NCI-H82 (cell line): ENCODE results near the gene SUMF2.
"Not testable (repeated sequence)": the region's sequence is repeated elsewhere in the genome, so short reads cannot be mapped to it uniquely, and the experiment has no call there.

ENCODE experiments used
- DNase-seq: peaks from one replicate; lab custom pipeline; 2025; lab: John Stamatoyannopoulos, UW

SUMF2 gene

DNA sequence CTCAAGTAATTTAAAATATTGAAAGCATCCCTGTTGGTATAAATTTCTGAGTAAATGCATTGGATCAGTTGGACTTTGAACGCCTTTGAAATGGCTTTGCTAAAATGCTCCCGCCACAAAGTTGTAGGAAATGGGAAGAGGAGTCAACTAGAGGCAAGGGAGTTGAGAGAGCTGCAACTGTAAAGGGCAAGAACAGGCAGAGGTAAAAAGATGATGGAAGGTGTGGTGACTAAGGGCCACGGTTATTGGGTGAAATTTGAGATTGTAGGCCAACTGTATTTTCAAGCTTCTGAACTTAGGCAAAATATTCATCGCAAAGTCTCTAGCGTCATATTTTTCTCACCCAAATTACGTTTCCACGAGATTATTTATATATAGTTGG lies 595 bp upstream of the SUMF2 start:
- peak; percentile 34 for DNase-seq

DNA sequence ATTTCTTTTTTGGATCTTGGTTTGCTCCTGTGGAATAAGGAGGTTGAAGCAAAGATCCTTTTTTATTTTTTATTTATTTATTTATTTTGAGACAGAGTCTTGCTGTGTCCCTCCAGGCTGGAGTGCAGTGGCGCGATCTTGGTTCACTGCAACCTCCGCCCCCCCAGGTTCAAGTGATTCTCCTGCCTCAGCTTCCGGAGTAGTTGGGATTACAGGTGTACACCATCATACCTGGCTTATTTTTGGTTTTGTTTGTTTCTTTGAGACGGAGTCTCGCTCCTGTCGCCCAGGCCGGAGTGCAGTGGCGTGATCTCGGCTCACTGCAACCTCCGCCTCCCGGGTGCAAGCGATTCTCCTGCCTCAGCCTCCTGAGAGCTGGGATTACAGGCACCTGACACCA lies 2.3 kb downstream of the SUMF2 start:
- not testable (repeated sequence) for DNase-seq

DNA sequence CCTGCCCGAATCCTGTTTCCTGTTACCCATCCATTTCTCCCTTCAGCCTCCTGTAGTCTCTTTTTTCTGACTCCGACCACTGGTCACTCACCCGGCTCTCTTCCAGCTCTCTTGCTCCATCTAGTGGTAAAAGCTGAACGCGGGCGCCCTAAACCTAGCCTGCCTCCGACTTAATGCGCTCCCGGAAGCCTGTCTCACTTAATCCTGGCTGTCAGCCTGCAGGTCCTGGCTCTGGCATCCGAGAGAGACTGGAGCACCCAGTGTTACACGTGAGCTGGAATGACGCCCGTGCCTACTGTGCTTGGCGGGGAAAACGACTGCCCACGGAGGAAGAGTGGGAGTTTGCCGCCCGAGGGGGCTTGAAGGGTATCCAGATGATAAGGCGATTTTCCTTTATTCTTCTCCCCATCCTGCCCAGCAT lies 10.3 kb downstream of the SUMF2 start:
- DNase-seq, result peak; percentile 93

DNA sequence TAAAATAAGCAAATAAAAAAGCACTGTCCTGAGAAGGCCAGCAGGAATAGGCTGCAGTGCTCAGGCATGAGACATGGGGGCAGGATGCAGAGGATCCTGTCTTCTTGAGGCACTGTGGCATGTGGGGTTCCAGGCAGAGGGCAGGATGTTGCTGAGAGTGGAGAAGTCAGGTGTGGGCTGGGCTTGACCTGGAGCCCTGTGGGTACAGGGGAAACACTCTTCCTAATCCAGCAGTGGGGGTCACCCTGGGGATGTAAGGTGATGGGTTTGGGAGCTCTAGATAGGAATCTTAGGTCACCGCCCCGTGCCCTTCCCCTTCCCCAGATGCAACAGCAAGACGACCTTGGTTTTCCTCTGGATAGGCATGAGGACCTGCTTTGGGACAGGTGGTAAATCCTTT lies 13.6 kb downstream of the SUMF2 start:
- no peak for DNase-seq

DNA sequence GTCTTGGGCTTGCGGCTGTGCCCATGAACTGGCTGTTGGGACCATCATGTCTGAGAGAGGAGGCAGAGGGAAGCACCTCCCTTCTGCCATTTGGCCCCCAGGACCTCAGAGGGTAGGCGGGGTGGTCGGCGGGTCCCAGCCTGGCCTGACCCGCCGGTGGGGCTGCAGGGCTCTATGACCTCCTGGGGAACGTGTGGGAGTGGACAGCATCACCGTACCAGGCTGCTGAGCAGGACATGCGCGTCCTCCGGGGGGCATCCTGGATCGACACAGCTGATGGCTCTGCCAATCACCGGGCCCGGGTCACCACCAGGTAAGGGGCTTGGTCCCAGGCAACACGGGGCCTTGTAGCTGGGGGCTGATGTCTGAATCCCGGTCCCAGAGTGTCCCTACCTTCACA lies 14.1 kb downstream of the SUMF2 start:
- DNase-seq, result no peak

DNA sequence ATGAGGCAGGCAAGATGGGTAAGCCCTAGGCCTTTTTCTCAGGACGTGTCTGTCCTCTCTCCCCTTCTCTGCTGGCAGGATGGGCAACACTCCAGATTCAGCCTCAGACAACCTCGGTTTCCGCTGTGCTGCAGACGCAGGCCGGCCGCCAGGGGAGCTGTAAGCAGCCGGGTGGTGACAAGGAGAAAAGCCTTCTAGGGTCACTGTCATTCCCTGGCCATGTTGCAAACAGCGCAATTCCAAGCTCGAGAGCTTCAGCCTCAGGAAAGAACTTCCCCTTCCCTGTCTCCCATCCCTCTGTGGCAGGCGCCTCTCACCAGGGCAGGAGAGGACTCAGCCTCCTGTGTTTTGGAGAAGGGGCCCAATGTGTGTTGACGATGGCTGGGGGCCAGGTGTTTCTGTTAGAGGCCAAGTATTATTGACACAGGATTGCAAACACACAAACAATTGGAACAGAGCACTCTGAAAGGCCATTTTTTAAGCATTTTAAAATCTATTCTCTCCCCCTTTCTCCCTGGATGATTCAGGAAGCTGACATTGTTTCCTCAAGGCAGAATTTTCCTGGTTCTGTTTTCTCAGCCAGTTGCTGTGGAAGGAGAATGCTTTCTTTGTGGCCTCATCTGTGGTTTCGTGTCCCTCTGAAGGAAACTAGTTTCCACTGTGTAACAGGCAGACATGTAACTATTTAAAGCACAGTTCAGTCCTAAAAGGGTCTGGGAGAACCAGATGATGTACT lies 15.5 kb downstream of the SUMF2 start:
- DNase-seq, result no peak

- not testable (repeated sequence) for DNase-seq
These were observed 16.8 kb downstream of the SUMF2 start for GRCh38 chr7:56080726-56081435.

- no peak for DNase-seq
These were observed 17.7 kb downstream of the SUMF2 start for GRCh38 chr7:56081626-56082340.

GRCh38 chr7:56083150-56083785 lies 19.2 kb downstream of the SUMF2 start:
- DNase-seq, result no peak

- DNase-seq, result no peak
These were observed 22.7 kb downstream of the SUMF2 start for GRCh38 chr7:56086761-56087160.

DNA sequence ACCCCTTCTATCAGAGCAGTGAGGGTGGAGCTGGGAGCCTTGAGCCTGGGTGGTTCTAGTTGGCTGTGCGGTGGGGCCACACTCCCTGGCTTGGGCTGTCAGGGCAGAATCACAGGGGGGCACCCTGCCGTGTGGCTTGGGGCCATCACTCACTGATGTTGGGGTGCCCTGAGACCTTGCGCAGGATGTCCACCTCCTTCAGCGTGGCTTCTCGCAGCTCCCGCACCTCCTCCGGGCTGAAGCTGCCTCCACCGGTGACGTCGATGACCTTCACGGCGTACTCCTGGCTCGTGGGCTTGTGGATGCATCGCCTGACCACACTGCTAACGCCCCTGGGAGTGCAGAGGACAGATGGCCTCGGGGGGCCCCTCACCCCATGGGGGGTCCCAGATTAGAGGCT lies 23.4 kb downstream of the SUMF2 start:
- DNase-seq, result no peak

- no peak for DNase-seq
These were observed 27.5 kb downstream of the SUMF2 start for GRCh38 chr7:56091591-56091990.

DNA sequence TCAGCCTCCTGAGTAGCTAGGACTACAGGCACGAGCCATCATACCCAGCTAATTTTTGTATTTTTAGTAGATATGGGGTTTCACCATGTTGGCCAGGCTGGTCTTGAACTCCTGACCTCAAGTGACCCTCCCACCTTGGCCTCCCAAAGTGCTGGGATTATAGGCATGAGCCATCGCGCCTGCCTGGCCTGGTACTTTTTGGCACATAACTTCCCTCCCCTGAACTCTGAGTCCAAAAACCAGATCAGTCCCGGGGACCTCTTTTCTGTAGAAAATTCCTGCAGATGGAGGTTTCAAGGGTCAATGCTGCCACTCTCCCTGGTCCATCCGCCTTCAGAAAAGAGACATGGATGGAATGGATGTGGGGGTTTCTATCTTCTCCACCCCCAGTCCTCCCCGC lies 28.3 kb downstream of the SUMF2 start:
- not testable (repeated sequence) for DNase-seq

- peak; percentile 39 for DNase-seq
These were observed 28.9 kb downstream of the SUMF2 start, which contains the start of gene PHKG1 for GRCh38 chr7:56092789-56093531. Gene PHKG1 (minus strand): TSS chr7:56092952. CDS start chr7:56088941, 4,011 bp downstream.

DNA sequence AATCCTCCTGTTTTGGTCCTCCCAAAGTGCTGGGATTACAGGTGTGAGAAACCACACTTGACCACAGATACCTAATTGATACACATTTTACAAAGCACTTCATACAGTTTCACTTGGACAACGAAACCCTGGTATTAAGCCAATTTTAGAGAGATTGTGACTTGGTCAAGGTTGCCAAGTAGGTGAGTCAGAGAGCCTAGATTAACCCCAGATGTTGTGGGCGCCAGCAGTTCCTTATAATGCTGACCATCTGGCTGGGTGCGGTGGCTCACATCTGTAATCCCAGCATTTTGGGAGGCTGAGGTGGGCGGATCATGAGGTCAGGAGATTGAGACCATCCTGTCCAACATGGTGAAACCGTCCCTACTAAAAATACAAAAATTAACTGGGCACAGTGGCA lies 33.6 kb downstream of the SUMF2 start:
- peak; percentile 10 for DNase-seq

DNA sequence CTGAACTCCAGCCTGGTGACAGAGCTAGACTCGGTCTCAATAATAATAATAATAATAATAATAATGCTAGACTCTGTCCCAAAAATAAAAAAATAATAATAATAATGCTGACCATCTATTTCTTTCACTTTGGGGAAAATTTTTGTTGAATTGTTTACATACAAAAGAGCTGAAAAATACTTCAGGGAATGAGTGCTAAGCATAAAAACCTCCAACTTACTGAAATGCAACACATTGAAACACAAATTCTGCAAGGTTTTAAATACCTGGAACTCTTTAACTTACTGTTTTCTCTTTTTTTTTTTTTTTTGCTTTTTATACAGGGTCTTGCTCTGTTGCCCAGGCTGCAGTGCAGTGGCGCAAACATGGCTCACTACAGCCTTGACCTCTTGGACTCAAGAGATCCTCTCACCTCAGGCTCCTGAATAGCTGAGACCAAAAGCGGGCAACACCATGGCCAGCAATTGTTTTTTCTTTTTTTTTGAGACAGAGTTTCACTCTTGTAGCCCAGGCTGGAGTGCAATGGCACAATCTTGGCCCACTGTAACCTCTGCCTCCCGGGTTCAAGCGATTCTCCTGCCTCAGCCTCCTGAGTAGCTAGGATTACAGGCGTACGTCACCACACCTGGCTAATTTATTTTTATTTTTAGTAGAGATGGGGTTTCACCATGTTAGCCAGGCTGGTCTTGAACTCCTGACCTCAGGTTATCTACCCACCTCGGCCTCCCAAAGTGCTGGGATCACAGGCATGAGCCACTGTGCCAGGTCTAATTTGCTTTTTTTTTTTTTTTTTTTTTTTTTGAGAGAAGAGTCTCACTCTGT lies 34.3 kb downstream of the SUMF2 start:
- DNase-seq, result not testable (repeated sequence)

DNA sequence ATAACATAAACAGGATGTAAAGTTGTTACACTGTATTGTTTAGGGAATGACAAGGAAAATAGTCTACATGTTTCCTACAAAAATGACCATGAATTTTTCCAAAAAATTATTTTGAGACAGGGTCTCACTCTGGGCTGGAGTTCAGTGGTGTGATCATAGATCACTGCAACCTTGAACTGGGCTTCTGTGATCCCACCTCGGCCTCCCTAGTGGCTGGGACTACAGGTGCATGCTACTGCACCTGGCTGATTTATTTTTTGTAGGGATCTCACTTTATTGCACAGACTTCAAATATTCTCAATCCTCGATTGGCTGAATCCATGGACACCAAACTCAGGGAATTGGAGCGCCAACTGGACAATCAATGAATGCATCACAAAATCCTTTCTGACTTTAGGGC lies 35.6 kb downstream of the SUMF2 start:
- peak; percentile 16 for DNase-seq

- DNase-seq, result not testable (repeated sequence)
These were observed 40.1 kb downstream of the SUMF2 start for GRCh38 chr7:56104138-56104537.

DNA sequence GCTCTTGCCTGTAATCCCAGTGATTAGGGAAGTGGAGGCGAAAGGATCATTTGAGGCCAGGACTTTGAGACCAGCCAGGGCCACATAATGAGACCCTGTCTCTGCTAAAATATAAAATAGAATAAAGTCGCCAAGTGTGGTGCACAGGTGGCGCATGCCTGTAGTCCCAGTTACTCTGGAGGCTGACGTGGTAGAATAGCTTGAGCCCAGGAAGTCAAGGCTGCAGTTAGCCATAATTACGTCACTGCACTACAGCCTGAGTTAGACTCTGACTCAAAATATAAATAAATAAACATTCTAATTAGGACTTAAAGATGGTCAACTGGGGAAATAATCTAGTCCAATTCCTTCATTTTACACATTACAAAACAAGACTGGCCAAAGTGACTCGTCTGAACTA lies 41.4 kb downstream of the SUMF2 start:
- peak; percentile 41 for DNase-seq
